HepG2 (cell line): Measurements from ENCODE around the gene STK32B. TPM values are rescaled to one million over a fixed set of nuclear protein-coding genes. Genes with fewer than 3 reads are reported as not detected.

ENCODE experiments used
- ATAC-seq: fragments of 200-7000 bp; cut with Tn5 transposase; 3 replicates; pipeline ENCODE4 v1.9.1; 2020; ENCODE audit warnings: mild to moderate bottlenecking, moderate library complexity
- BruUV-seq: library from RNA; stranded (reverse); fragments of 400-500 nt; replicated peaks from 2 replicates; lab custom pipeline; 2021; lab: Mats Ljungman, UMichigan
- CTCF ChIA-PET: fragments of 300-600 bp; formaldehyde crosslinking; extraction: SDS; loops from one replicate; lab custom pipeline; 2021; ENCODE audit warnings: low total read pairs, inconsistent platforms, low intra/inter-chr PET ratio; lab: Yijun Ruan, JAX
- POLR2A ChIA-PET: fragments of 350-600 bp; sonication (Branson Sonifier 250); formaldehyde crosslinking; loops from one replicate; lab custom pipeline; 2020; ENCODE audit warnings: antibody characterized with exemption, inconsistent platforms; lab: Yijun Ruan, JAX
- DNase-seq: peaks from one replicate; pipeline ENCODE4 v3.0.0-alpha.2; 2015; ENCODE audit warnings: low spot score
- FAIRE-seq: peaks from 3 replicates; lab custom pipeline; 2011; peaks lifted over from hg19 to GRCh38; lab: Jason Lieb, UNC
- H2AFZ ChIP-seq: one replicate; pipeline ENCODE4 v1.6.1; 2011; ENCODE audit warnings: low read length, inconsistent platforms
- H3K27ac ChIP-seq: fragments of 300-600 bp; 3 replicates; pipeline ENCODE4 v1.8.0; 2011; ENCODE audit warnings: mixed run types, mild to moderate bottlenecking, mixed read lengths, low read length, inconsistent platforms; ENCODE audit not compliant: insufficient read depth; ENCODE audit errors: extremely low read length
- H3K27me3 ChIP-seq, 2 experiments: fragments of 200-600 bp in 1 of 2; 2 replicates in 1 of 2; 3 replicates in 1 of 2; pipeline versions ENCODE4 v1.6.0 to v1.8.0; 2011; ENCODE audit warnings: low read length in 2 of 2, mild to moderate bottlenecking in 2 of 2, moderate library complexity in 2 of 2, inconsistent platforms in 1 of 2; ENCODE audit not compliant: insufficient read depth in 2 of 2, control insufficient read depth in 1 of 2
- H3K36me3 ChIP-seq, 2 experiments: fragments of 200-600 bp in 1 of 2; replicated peaks in 1 of 2; 2 replicates in 1 of 2; 3 replicates in 1 of 2; pipeline versions ENCODE4 v1.5.1 to v1.8.0; 2011; ENCODE audit warnings: low read length in 2 of 2, inconsistent platforms in 1 of 2; ENCODE audit not compliant: insufficient read depth in 2 of 2, control insufficient read depth in 1 of 2
- H3K4me1 ChIP-seq: 2 replicates; pipeline ENCODE4 v1.5.1; 2012; ENCODE audit warnings: low read length, inconsistent platforms; ENCODE audit not compliant: insufficient read depth
- H3K4me2 ChIP-seq: 2 replicates; pipeline ENCODE4 v1.6.0; 2011; ENCODE audit warnings: low read depth, low read length, inconsistent platforms
- H3K4me3 ChIP-seq, 3 experiments: fragments of 200-600 bp in 1 of 3; sonication (generic), shearing (Covaris generic) in 1 of 3; replicated peaks in 1 of 3; 2 replicates each; pipeline ENCODE4 v1.5.1; 2011 to 2016; ENCODE audit warnings: low read length in 3 of 3, inconsistent platforms in 2 of 3, low read depth in 2 of 3, mild to moderate bottlenecking in 2 of 3, control low read depth in 1 of 3, mixed read lengths in 1 of 3; ENCODE audit not compliant: insufficient read depth in 1 of 3
- H3K79me2 ChIP-seq: one replicate; pipeline ENCODE4 v1.6.1; 2011; ENCODE audit warnings: low read length, inconsistent platforms; ENCODE audit not compliant: insufficient read depth
- H3K9ac ChIP-seq: 2 replicates; pipeline ENCODE4 v1.6.0; 2011; ENCODE audit warnings: mild to moderate bottlenecking, low read depth, low read length, inconsistent platforms; ENCODE audit not compliant: insufficient read depth
- H3K9me3 ChIP-seq: 2 replicates; pipeline ENCODE4 v1.5.1; 2012; ENCODE audit warnings: mild to moderate bottlenecking, low read length
- H4K20me1 ChIP-seq: 2 replicates; pipeline ENCODE4 v1.6.0; 2011; ENCODE audit warnings: inconsistent platforms, mild to moderate bottlenecking, low read length, moderate library complexity; ENCODE audit not compliant: insufficient read depth
- NFATC3 ChIP-seq: sonication (generic); formaldehyde crosslinking; IDR thresholded peaks from 2 replicates; pipeline ENCODE4 v1.5.1; 2020; ENCODE audit warnings: mild to moderate bottlenecking, missing genetic modification reagents
- NFYC ChIP-seq: IDR thresholded peaks from 2 replicates; pipeline ENCODE4 v1.6.1; 2016; ENCODE audit warnings: missing genetic modification reagents, missing compliant biosample characterization
- RBM22 ChIP-seq: fragments of 200-400 bp; formaldehyde crosslinking; optimal IDR thresholded peaks from 2 replicates; pipeline ENCODE3; 2017; ENCODE audit warnings: mild to moderate bottlenecking, low read length, moderate library complexity
- RXRB ChIP-seq: IDR thresholded peaks from 2 replicates; pipeline ENCODE4 v1.6.1; 2016; ENCODE audit warnings: borderline replicate concordance, missing genetic modification reagents, missing compliant biosample characterization
- SMAD1 ChIP-seq: sonication (generic); formaldehyde crosslinking; IDR thresholded peaks from 2 replicates; pipeline ENCODE4 v1.4.0; 2020; ENCODE audit warnings: missing genetic modification reagents, low read depth, mild to moderate bottlenecking, borderline replicate concordance
- THYN1 ChIP-seq: sonication (generic); formaldehyde crosslinking; IDR thresholded peaks from 2 replicates; pipeline ENCODE4 v1.8.1; 2023; ENCODE audit warnings: low read depth, mild to moderate bottlenecking, moderate library complexity, missing genetic modification reagents, borderline replicate concordance
- ZFAT ChIP-seq: sonication (generic); formaldehyde crosslinking; conservative IDR thresholded peaks from 2 replicates; pipeline ENCODE4 v1.8.1; 2023; ENCODE audit warnings: missing genetic modification reagents, inconsistent platforms
- ZNF230 ChIP-seq: sonication (generic); formaldehyde crosslinking; IDR thresholded peaks from 2 replicates; pipeline ENCODE4 v1.4.0; 2020; ENCODE audit warnings: mild to moderate bottlenecking, missing genetic modification reagents
- ZNF362 ChIP-seq: sonication (generic); formaldehyde crosslinking; IDR thresholded peaks from 2 replicates; pipeline ENCODE4 v1.4.0; 2020; ENCODE audit warnings: missing genetic modification reagents, mild to moderate bottlenecking, borderline replicate concordance
- ZNF558 ChIP-seq: sonication (generic); formaldehyde crosslinking; IDR thresholded peaks from 2 replicates; pipeline ENCODE4 v1.9.0; 2022; ENCODE audit warnings: mild to moderate bottlenecking, missing genetic modification reagents, borderline replicate concordance
- ZNF674 ChIP-seq: sonication (generic); formaldehyde crosslinking; IDR thresholded peaks from 2 replicates; pipeline ENCODE4 v1.5.0; 2020; ENCODE audit warnings: low read depth, mild to moderate bottlenecking, missing genetic modification reagents
- WGBS: methylation state at CpG from one replicate; pipeline ENCODE4 v1.1.6; 2017; ENCODE audit warnings: low lambda C conversion rate; 5-methylcytosine and 5-hydroxymethylcytosine counted together
- in situ Hi-C: cut with HindIII; loops from 2 replicates; pipeline ENCODE4 v1.10.0; 2017; ENCODE audit warnings: low pct_unique_long_range_greater_than_20kb; ENCODE audit not compliant: extremely low pct_ligation_motif_present
- intact Hi-C: fragments of 100-400 bp; cut with micrococcal nuclease; formaldehyde crosslinking; loops from one replicate; pipeline ENCODE4 v1.10.0; 2022; ENCODE audit not compliant: unreplicated experiment
- polyA plus RNA-seq, 8 experiments: library from polyadenylated mRNA; depleted of rRNA in 3 of 8; stranded (reverse) in 7 of 8; unstranded in 1 of 8; fragments of >200 nt; fragmentation: Illumina TruSeq in 4 of 8; extraction: Trizol in 4 of 8; gene quantifications; 2 replicates each; pipeline versions ENCODE4 v1.2.1 to v1.2.3, GENCODE V29; 2011 to 2016; ENCODE audit warnings: low read depth in 4 of 8, missing spikeins in 1 of 8, mixed read lengths in 1 of 8; ENCODE audit not compliant: insufficient read depth in 1 of 8
- total RNA-seq, 5 experiments: library from RNA; depleted of rRNA; stranded (reverse); fragments of >200 nt; fragmentation: Illumina TruSeq; extraction: Trizol; gene quantifications; 2 replicates each; pipeline ENCODE4 v1.2.3, GENCODE V29; 2016; ENCODE audit warnings: low read depth in 1 of 5
- TF ChIP-seq, protein P1 (sequence below): sonication (generic); formaldehyde crosslinking; IDR thresholded peaks from 2 replicates; pipeline ENCODE4 v1.8.0; 2022; ENCODE audit warnings: mild to moderate bottlenecking, missing genetic modification reagents
- TF ChIP-seq, protein P2 (sequence below): sonication (generic); formaldehyde crosslinking; conservative IDR thresholded peaks from 2 replicates; pipeline ENCODE4 v1.4.0; 2020; ENCODE audit warnings: missing genetic modification reagents
- TF ChIP-seq, protein P3 (sequence below): sonication (generic); formaldehyde crosslinking; conservative IDR thresholded peaks from 2 replicates; pipeline ENCODE4 v1.4.0; 2020; ENCODE audit warnings: missing genetic modification reagents

STK32B gene
- total and polyA plus RNA-seq, 2 of the 13 experiments (the other 11 are each of a cell fraction or from before 2014, with no cell fraction given): not detected

- intact Hi-C loops: no loop called here
- no peak overlapping the region for H3K9ac ChIP-seq
- H3K9me3 ChIP-seq: no peaks in the 10 kb centered on the region
- TF ChIP-seq, protein P1, sequence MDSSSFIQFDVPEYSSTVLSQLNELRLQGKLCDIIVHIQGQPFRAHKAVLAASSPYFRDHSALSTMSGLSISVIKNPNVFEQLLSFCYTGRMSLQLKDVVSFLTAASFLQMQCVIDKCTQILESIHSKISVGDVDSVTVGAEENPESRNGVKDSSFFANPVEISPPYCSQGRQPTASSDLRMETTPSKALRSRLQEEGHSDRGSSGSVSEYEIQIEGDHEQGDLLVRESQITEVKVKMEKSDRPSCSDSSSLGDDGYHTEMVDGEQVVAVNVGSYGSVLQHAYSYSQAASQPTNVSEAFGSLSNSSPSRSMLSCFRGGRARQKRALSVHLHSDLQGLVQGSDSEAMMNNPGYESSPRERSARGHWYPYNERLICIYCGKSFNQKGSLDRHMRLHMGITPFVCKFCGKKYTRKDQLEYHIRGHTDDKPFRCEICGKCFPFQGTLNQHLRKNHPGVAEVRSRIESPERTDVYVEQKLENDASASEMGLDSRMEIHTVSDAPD (CRISPR knock-in tag): no peak
- TF ChIP-seq, protein P2, sequence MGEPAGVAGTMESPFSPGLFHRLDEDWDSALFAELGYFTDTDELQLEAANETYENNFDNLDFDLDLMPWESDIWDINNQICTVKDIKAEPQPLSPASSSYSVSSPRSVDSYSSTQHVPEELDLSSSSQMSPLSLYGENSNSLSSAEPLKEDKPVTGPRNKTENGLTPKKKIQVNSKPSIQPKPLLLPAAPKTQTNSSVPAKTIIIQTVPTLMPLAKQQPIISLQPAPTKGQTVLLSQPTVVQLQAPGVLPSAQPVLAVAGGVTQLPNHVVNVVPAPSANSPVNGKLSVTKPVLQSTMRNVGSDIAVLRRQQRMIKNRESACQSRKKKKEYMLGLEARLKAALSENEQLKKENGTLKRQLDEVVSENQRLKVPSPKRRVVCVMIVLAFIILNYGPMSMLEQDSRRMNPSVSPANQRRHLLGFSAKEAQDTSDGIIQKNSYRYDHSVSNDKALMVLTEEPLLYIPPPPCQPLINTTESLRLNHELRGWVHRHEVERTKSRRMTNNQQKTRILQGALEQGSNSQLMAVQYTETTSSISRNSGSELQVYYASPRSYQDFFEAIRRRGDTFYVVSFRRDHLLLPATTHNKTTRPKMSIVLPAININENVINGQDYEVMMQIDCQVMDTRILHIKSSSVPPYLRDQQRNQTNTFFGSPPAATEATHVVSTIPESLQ (CRISPR knock-in tag): no peak
- no peak for TF ChIP-seq ZNF674 (CRISPR knock-in tag)
- TF ChIP-seq ZNF558 (CRISPR knock-in tag): no peak
- no peak for TF ChIP-seq ZFAT (CRISPR knock-in tag)
- TF ChIP-seq THYN1 (CRISPR knock-in tag): no peak
- no peak for TF ChIP-seq RXRB (CRISPR knock-in tag)
- TF ChIP-seq ZNF362 (CRISPR knock-in tag): no peak
- TF ChIP-seq RBM22: no peak
- TF ChIP-seq, protein P3, sequence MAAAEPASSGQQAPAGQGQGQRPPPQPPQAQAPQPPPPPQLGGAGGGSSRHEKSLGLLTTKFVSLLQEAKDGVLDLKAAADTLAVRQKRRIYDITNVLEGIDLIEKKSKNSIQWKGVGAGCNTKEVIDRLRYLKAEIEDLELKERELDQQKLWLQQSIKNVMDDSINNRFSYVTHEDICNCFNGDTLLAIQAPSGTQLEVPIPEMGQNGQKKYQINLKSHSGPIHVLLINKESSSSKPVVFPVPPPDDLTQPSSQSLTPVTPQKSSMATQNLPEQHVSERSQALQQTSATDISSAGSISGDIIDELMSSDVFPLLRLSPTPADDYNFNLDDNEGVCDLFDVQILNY: no peak
- no peak for TF ChIP-seq ZNF230 (CRISPR knock-in tag)
- no peak for TF ChIP-seq SMAD1 (CRISPR knock-in tag)
- TF ChIP-seq NFATC3 (CRISPR knock-in tag): no peak
- TF ChIP-seq NFYC (CRISPR knock-in tag): no peak
- no peaks in the 10 kb centered on the region for H3K79me2 ChIP-seq
- no peak overlapping the region for H3K4me3 ChIP-seq
- H3K27ac ChIP-seq: no peak overlapping the region
- no peak overlapping the region for H2AFZ ChIP-seq
- no peak for DNase-seq
- BruUV-seq: no TSS peak
- no peaks in the 10 kb centered on the region for H3K4me1 ChIP-seq
- WGBS: 27% methylated on average over 2 of the region's 2 CpGs
- POLR2A ChIA-PET: no interaction called here
- CTCF ChIA-PET: no interaction called here
- no peak overlapping the region for H3K4me2 ChIP-seq
- in situ Hi-C loops: no loop called here
- no peak for FAIRE-seq
- H4K20me1 ChIP-seq: no peaks in the 10 kb centered on the region
- H3K27me3 ChIP-seq: peaks cover 0 to 3% of the 10 kb centered on the region in 2 experiments; a peak in 1 of 5 replicates
- ATAC-seq: no peak
- no peaks in the 10 kb centered on the region for H3K36me3 ChIP-seq
These were observed 87.9 kb downstream of the STK32B start for GRCh38 chr4:5139141-5139540.
